Psoas muscle (tissue), 8 donors: Measurements from ENCODE around the gene CCT3. TPM values are rescaled to one million over a fixed set of nuclear protein-coding genes. Genes with fewer than 3 reads are reported as not detected.
A peak's percentile ranks its signal among the peaks of the same experiment; 100 is the strongest.

ENCODE experiments used
- ATAC-seq, 4 donors: fragments of 200-7000 bp; cut with Tn5 transposase; one replicate each; pipeline ENCODE4 v1.9.1; 2020; ENCODE audit warnings: moderate library complexity in 3 of 4, mild to moderate bottlenecking in 2 of 4
- DNase-seq, 2 donors: peaks; one replicate each; pipeline ENCODE4 v3.0.0-alpha.2; 2020
- H3K27ac ChIP-seq: fragments of 200-600 bp; one replicate; pipeline ENCODE4 v1.8.0; 2022
- H3K27me3 ChIP-seq, 3 donors: fragments of 200-600 bp in 1 of 3; one replicate each; pipeline versions ENCODE4 v1.6.1 to v1.8.0; 2013 to 2022; ENCODE audit warnings: low read length in 2 of 3, mild to moderate bottlenecking in 2 of 3, moderate library complexity in 1 of 3; ENCODE audit not compliant: insufficient read depth in 3 of 3
- H3K36me3 ChIP-seq, 2 donors: fragments of 200-600 bp in 1 of 2; one replicate each; pipeline versions ENCODE4 v1.6.1 to v1.8.0; 2013 to 2022; ENCODE audit warnings: low read depth in 1 of 2, mild to moderate bottlenecking in 1 of 2, moderate library complexity in 1 of 2; ENCODE audit not compliant: insufficient read depth in 1 of 2
- H3K4me1 ChIP-seq: fragments of 200-600 bp; one replicate; pipeline ENCODE4 v1.8.0; 2022
- H3K4me3 ChIP-seq: fragments of 200-600 bp; one replicate; pipeline ENCODE4 v1.8.0; 2022; ENCODE audit warnings: mild to moderate bottlenecking
- H3K9me3 ChIP-seq: fragments of 200-600 bp; one replicate; pipeline ENCODE4 v1.8.0; 2022
- WGBS, 3 donors: extraction: QIAGEN DNeasy Blood & Tissue Kit; methylation state at CpG; one replicate each; pipeline versions ENCODE4 v1.1.6 to v1.1.7; 2013; 5-methylcytosine and 5-hydroxymethylcytosine counted together
- intact Hi-C, 2 donors: fragments of 100-400 bp; cut with DNase I; formaldehyde crosslinking; loops; one replicate each; pipeline versions ENCODE4 v1.11.0 to v1.14.2; 2022
- polyA plus RNA-seq, 3 donors: library from polyadenylated mRNA; stranded (reverse); fragments of 200-250 nt; gene quantifications; one replicate each; pipeline ENCODE4 v1.2.3, GENCODE V29; 2013
- total RNA-seq, 4 donors: library from RNA; stranded (reverse); fragmentation: NEBNext Ultra II Directional in 2 of 4; extraction: Animal tissue kit (Norgen Biotek cat#: 25700) in 2 of 4; gene quantifications; one replicate each; pipeline versions ENCODE4 v1.2.1 to v1.2.4, GENCODE V29; 2021 to 2023
- TF ChIP-seq, protein P1 (sequence below): fragments of 200-600 bp; IDR thresholded peaks from one replicate; pipeline ENCODE4 v1.8.0; 2022; ENCODE audit warnings: antibody characterized with exemption
- donor health status: healthy with polysubstance abuse.
- donor health status: DM: no; HTN: no; CAD: no; lungs with moderate emphysema.
- donor health status: Bipolar disorder and iron deficiency.
- donor health status: healthy.
- donor health status: DM: yes; HTN: yes; CAD: no.
- donor health status: DM: no; HTN: no; CAD: no.
- donor health status: DM: no; HTN: no; CAD: no.
- donor health status: DM: yes; HTN: yes; CAD: no.

Gene CCT3
- total and polyA plus RNA-seq, 7 donors = 144 to 258 (median 180) TPM

DNA sequence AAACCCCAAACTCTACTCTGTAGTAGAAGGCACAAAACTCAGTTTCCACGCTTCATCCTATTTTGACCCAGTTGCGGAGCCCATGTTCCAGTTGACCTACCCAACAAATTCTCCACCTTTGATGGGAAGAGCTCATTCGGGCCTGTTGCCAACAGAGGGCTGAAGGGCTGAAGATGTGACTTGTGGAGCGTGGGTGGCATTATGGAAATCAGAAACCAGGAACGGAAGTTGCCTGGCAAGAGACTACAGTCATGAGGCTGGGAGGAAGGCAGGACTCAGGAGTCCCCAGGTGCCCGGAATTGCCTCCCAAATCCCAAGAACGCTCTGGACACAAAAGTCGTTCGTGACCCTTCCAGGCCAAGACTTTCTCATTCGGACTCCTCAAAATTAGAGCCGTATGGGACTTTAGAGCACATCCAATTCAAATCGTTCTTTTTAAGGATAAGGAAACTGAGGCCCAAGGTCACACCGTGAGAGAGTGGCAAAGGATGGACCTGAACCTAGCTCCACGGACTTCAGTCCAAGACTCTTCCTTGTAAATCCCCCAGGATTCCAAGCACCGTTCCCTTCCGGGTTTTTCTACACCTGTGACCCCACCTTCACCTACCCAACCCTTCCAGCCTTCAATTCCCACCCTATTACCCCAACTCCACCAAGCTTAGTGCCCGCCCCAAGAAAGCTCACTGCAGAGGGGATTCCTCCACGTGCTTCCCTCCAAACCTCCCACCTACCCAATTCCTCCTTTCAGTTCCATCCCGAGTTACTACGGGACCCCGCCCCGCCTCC is 56.2 kb downstream of the CCT3 start:
- Histone ChIP-seq H3K27me3 (no peaks in the 10 kb centered on the region), H3K4me1 (peaks cover 33% of the 10 kb centered on the region), H3K4me3 (peak overlapping the region; percentile 85), H3K36me3 (peaks cover 9 to 34% of the 10 kb centered on the region in 2 donors), H3K27ac (peak overlapping the region; percentile 92), H3K9me3 (no peaks in the 10 kb centered on the region)
- TF ChIP-seq, protein P1, sequence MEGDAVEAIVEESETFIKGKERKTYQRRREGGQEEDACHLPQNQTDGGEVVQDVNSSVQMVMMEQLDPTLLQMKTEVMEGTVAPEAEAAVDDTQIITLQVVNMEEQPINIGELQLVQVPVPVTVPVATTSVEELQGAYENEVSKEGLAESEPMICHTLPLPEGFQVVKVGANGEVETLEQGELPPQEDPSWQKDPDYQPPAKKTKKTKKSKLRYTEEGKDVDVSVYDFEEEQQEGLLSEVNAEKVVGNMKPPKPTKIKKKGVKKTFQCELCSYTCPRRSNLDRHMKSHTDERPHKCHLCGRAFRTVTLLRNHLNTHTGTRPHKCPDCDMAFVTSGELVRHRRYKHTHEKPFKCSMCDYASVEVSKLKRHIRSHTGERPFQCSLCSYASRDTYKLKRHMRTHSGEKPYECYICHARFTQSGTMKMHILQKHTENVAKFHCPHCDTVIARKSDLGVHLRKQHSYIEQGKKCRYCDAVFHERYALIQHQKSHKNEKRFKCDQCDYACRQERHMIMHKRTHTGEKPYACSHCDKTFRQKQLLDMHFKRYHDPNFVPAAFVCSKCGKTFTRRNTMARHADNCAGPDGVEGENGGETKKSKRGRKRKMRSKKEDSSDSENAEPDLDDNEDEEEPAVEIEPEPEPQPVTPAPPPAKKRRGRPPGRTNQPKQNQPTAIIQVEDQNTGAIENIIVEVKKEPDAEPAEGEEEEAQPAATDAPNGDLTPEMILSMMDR = no peak
- WGBS, 3 donors = 4 to 7% (median 5%) methylated on average over 22 of the region's 22 CpGs
- ATAC-seq (peak; percentile 17 to 58 (median 34)), DNase-seq (no peak)
- intact Hi-C loops = no loop called here

DNA sequence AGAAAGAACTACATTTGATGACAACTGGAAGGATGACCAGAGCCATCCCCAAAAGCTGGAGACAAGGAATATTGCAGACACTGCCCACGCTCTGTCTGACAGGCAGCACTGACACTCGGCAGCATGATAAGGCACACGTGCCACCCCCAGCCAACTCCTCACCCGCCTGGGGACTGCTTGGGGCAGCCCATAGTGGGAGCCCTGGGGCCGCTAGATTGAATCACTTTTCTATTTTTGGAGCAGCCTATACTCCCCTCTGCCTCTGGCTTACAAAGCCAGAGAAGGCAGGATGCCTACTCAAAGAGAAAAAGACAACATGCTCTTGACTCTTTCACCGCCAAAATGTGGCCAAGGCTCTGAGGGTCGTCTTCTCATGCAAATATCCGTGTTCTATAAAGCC is 56.8 kb downstream of the CCT3 start:
- H3K9me3 ChIP-seq = no peaks in the 10 kb centered on the region
- peak overlapping the region; percentile 92 for H3K27ac ChIP-seq
- H3K36me3 ChIP-seq = peaks cover 10 to 38% of the 10 kb centered on the region in 2 donors
- H3K4me3 ChIP-seq = peak overlapping the region; percentile 85
- TF ChIP-seq, protein P1 = no peak
- peak; percentile 85 to 88 (median 87) for ATAC-seq
- WGBS, 3 donors = 12 to 21% (median 13%) methylated on average over 8 of the region's 8 CpGs
- DNase-seq = peak; percentile 74 to 90
- H3K4me1 ChIP-seq = peaks cover 33% of the 10 kb centered on the region
- H3K27me3 ChIP-seq = no peaks in the 10 kb centered on the region
- intact Hi-C loops = no loop called here

DNA sequence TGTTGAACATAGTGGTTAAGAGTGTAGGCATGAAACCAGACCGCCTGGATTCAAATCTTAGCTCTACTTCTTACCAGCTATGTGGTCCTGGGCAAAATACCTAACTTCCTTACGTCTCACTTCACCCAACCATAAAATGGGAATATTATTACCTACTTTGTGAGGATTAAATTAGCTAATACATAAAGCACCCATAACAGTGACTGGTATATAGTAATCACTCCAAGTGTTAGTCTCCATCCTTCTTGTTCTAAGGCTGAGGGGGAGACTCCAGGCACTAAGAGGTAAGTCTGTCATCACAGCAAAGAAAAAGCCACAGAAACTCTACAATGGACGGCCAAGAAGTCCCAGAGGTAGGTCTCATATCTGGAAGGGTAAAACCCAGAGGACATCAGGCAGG is 58.3 kb downstream of the CCT3 start:
- no peaks in the 10 kb centered on the region for H3K27me3 ChIP-seq
- no peaks in the 10 kb centered on the region for H3K9me3 ChIP-seq
- H3K27ac ChIP-seq = peak overlapping the region; percentile 92
- H3K4me1 ChIP-seq = peaks cover 33% of the 10 kb centered on the region
- TF ChIP-seq, protein P1 = no peak
- 90 to 92% (median 91%) methylated on average over 3 of the region's 3 CpGs for WGBS, 3 donors
- H3K4me3 ChIP-seq = no peak overlapping the region
- H3K36me3 ChIP-seq = peaks cover 13 to 43% of the 10 kb centered on the region in 2 donors
- intact Hi-C loops = no loop called here
- DNase-seq (no peak), ATAC-seq (no peak)

DNA sequence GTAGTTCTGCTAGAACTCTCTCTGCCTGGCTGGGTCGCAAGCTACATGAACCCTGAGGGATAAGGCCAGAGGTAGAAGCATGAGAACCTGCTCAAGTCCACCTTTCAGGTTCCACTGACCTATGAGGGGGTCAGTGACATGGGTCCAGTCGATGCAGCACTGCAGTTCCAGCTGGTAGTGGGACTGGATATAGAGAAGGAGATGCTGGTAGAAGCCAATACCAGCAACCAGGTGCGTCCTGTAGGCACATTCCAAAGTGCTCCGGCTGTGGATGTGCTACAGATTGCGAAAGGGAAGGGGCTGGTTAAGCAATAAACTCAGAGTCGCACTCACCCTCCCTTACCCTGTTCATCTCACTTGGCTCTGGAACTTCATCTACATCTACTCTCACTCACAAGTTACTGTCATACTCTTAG is 61.1 kb downstream of the CCT3 start:
- no peaks in the 10 kb centered on the region for H3K9me3 ChIP-seq
- intact Hi-C loops = no loop called here
- TF ChIP-seq, protein P1 = no peak
- WGBS, 3 donors = 58 to 86% (median 67%) methylated on average over 6 of the region's 6 CpGs
- no peak overlapping the region for H3K27ac ChIP-seq
- peaks cover 25% of the 10 kb centered on the region for H3K4me1 ChIP-seq
- peaks cover 25 to 72% of the 10 kb centered on the region in 2 donors for H3K36me3 ChIP-seq
- ATAC-seq = peak in 2 of 4 donors; percentile 26 to 32
- no peak for DNase-seq
- no peaks in the 10 kb centered on the region for H3K27me3 ChIP-seq
- H3K4me3 ChIP-seq = no peak overlapping the region
